GM11168 (cell line): Measurements from ENCODE around the gene PCSK4.

ENCODE experiments used
- in situ Hi-C: fragments of 300-500 bp; cut with MboI; formaldehyde crosslinking; loops from one replicate; pipeline ENCODE4 v1.12.0; 2022; ENCODE audit warnings: low sequenced_read_pairs; ENCODE audit not compliant: unreplicated experiment

Gene PCSK4

DNA sequence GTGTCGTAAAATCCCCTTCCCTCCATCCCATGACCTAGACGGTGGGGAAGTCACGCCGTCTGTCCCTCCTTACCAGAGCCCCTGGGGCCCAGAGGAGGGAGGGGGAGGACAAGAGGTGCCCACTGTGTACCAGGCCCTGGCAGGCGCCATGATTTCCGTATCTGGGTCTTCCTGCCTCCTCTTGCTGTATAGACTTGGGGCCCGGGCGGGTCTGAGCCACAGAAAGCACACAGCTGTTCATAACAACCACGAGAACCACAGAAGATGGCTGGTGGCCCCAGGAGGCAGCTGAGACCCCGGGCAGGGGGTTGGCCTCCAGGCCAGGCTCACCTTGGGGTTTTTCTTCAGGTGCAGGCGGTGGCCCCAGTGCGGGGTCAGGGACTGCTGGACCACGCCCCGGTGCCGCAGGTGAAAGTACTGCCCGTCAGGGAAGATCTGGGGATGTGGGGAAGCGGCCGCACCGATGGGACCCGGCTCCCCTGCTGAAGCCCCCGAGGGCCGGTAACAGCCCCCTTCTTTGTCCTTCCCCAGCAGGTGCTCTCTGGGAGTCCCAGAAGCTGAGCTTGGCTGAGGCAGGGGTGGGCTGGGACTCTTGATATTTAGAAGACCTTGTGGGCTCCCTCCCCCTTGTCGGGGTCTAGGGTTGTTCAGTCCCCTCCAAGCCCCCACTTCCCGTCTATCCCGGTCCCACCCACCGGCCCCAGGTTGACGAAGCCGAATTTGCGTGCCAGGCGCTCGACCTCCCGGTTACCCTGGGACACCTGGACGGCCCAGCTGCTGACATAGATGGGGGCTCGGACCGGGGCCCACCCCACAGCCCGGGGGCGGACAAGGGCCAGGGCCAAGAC, 463 bp downstream of the PCSK4 start:
- in situ Hi-C loops, result no loop called here

DNA sequence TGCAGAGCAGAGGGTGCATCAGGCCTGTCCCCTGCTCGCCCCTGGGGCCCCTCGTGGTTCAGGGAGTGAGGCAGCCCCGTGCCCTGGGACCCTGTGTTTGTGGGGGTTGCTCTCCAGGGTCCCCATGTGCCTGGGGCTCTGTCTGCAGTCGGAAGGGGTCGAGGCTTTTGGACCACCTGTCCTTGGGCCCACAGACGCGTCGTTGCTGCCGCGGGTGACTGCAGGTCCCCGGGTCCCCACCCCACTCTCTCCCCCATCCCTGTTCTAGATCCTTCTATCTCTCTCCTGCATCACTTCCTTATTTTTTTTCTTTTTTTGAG, 1.9 kb downstream of the PCSK4 start:
- in situ Hi-C loops, result no loop called here

DNA sequence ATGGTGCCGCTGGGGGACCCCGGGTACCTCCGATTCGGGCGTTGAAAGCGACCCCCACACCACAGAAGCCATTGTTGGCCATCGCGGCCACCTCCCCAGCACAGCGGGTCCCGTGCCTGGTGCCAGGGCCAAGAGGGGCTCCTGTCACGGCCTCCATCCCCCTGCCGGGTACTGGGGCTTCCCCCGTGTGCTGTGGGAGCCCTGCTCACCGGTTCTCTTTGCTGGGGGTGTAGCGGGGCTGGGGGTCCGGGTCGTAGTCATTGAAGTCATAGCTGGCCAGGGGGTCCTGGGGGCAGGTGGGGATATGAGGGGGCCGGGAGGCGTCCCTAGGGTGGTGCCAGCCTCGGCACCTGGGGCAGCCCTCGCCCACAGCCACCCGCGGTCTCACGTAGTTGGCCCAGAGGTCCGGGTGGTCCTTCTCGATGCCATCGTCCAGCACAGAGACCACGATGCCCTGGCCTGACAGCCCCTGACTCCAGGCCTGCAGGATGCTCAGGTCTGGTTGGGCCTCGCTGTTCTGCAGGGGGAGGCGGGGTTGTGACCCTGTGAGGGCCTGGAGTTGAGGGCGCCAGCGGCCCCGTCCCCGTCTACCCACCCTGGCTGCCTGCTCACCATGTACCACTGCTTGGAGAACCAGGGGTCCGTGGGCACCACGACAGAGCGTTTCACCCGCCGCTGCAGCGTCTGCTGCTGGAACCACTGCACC, 2.4 kb downstream of the PCSK4 start:
- in situ Hi-C loops, result no loop called here

DNA sequence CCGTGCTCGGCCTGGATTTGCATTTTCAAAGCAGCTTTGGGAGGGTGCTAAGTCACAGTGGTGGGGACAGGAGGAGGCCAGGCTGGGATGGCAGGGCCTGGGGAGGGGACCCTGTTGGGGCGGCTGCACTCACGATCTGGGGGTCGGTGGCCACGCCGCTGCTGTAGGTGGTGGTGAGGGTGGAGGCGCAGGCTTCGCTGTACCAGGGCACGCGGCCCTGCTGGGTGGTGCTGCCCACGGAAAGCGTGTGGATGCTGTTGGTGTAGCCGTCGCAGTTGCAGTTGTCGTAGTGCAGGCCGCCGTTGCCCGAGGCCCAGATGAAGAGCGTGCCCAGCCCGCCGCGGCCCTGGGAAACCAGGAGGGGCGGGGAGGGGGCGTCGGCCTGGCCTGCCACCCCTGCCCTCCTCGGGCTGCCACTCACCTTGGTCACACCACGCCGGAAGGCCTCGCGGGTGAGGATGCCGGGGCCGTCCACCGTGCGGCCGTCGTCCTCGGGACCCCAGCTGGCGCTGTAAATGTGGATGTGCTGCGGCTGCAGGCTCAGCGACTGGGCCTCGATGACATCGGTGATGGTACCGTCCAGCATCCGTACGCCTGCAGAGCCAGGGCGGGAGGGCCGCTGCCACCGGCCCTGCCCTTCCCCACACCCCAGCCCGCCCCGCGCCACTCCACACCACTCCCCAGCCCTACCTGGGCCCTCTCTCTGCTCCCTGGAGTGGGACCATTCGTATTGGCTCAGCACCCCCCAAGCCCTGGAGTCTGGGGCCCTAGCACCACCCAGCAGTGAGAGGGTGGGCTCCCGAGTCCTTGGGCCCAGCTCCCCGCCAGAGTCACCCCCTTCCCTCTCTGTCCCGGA, 3.2 kb downstream of the PCSK4 start:
- in situ Hi-C loops, result no loop called here

GRCh38 chr19:1483979-1484428, 6.1 kb downstream of the PCSK4 start:
- in situ Hi-C loops, result no loop called here

DNA sequence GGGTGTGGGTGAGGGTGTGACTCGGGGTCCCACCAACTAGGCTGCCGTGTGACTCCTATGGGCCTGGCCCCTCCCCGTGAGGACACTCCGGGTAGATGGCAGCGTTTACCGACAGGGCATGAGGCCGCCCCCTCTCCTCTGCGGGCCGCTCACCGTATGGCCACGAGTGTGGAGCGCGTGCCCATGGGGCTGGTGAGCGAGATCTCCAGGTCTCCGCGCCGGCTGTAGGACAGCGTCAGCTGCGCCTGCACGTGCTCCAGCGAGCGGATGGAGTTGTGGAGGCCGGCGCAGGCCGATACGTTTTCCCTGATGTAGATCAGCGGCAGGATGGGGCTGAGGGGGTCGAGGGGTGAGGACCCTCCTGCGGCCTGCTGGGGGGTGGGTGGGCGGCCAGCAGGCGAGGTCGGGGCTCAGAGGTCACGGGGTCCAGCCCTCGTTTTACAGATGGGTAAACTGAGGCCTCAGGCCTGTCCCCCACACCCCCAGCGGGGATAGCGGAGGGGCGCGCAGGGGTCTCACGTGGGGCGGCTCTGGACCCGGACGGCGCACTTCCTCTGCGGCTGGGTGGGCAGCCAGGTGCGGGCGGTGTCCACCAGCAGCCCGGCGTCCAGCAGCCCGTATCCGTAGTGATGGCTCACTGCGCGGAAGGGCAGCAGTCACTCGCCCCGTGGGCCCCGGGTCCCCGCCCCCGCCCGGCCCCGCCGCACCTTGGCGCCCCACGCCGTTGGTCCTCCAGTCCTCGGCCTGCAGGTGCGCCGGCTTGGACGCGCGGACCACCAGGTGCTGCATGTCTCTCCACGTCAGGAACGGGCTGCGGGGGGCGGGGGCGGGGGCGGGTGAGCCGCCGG, 6.8 kb downstream of the PCSK4 start:
- in situ Hi-C loops, result no loop called here

DNA sequence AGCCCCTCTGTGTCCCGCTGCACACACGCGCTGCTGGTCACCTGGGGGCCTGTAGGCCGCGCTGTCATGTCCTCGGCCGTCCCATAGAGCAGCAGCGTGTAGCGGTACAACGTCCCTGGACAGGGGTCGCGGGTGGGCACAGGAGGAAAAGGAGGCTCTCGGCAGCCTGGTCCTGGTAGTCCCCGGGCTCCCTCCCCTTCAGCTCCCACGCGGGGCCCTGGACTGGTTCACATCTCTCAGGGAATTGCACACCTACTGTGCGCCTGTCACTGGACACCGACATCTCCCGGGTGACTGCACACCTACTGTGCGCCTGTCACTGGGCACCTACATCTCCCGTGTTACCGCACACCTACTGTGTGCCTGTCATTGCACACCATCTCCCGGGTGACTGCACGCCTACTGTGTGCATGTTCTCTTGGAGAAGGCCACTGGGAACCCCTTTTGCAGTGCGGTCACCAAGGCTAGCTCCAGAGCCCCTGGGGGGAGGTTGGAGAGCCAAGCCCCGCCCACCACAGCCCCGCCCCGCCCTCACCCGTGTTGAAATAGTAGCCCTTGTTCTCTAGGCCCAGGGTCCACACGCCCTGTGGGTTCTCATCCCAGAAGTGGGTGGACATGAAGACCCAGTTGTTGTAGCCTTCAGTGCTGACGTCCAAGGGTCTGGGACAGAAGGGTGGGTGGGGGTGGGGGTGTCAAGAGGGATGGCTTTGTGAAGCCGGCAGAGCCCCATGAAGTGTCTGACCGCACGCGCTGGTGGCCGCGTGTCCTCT, 7.6 kb downstream of the PCSK4 start:
- in situ Hi-C loops, result no loop called here

- in situ Hi-C loops, result no loop called here
Observed at GRCh38 chr19:1481893-1482360, 8.2 kb downstream of the PCSK4 start.

DNA sequence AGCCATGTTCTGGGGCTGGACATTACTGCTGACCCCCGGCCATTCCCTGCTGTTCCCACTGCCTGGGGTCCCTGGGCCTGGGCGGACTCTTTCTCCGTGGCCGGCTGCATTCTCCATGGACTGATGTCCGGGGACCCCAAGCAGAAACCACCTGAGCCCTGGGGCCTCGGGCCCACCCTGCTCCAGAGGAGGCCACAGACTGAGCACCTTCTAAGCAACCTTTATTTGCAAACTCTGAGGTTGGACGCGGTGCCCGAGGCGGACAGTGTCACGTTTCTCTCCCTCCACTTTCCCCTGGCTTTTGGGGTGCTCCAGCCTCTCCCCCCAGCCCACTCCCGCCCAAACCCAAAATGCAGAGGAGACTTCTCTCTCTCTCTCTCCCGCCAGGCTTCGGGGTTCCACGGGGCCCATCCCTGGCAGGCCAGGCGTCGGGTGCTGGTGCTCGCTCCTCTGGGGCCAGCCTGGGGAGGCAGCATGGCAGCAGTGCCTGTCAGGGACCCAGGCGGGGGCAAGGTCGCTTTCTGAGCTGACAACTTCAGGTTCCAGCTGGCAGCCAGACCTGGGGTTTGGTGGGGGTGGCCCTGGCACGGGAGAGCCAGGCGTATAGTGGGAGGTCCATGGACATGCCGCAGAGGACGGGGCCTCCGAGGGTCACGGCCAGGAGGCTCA, 8.8 kb downstream of the PCSK4 start:
- in situ Hi-C loops, result no loop called here

DNA sequence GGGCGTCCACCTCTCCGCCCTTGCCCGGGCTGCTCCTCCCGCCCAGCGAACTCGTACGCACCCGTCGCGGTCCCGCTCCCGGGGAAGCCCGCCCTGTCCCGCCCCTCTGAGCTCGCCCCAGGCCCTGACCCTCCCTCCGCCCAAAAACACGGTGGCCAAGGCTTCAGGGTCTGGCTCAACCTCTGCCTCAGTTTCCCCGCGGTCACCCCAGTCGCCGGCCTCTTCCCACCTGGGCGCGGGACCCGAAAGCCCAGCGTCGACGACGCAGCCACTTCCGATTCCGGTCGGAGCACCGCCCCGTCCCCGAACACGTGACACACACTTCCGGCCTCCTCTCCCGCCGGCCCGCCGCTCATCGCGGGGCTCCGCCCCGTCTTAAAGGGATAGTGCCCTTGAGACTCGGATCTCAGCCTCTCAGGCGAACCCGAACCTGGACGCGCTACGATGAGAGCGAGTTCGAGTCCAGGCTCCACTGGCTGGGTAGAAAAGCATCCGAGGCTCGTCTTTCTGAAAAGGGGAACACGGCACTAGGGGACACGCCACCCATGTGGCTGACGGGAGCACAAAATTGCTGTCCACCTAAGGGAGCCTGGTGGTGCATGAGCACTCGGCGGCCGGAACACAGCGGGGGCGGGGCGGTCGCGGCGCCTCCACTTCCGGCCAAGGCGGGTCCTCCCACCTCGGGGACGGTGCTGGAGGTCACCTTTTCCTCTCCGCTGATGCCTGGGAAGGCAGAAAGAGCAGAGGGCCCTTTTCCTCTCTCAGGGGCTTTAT, 11.0 kb downstream of the PCSK4 start, which contains the start of gene C19orf25:
Gene C19orf25, minus strand, starts transcription at position 282 of the 774 bp plus-strand sequence. CDS start 312 bp downstream, outside the sequence.
- in situ Hi-C loops, result loop anchor here (5.0 kb wide), 1 partner anchor 62 kb away; no protein-coding TSS in a partner anchor

DNA sequence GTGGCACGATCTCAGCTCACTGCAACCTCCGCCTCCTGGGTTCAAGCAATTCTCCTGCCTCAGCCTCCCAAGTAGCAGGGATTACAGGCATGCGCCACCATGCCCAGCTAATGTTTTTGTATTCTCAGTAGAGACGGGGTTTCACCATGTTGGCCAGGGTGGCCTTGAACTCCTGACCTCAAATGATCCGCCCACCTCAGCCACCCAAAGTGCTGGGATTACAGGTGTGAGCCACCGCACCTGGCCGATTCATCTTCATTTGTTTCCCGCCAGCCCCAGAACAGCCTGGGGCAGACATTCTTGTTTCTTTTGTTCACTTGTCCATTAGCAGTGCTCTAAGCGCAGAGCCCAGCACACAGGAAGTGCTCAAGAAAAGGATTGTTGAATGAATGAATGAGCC, 13.1 kb downstream of the PCSK4 start:
- in situ Hi-C loops, result loop anchor here (5.0 kb wide), 1 partner anchor 60 kb away; no protein-coding TSS in a partner anchor

GRCh38 chr19:1475751-1476437, 14.3 kb downstream of the PCSK4 start:
- in situ Hi-C loops, result loop anchor here (5.0 kb wide), 1 partner anchor 59 kb away; no protein-coding TSS in a partner anchor

DNA sequence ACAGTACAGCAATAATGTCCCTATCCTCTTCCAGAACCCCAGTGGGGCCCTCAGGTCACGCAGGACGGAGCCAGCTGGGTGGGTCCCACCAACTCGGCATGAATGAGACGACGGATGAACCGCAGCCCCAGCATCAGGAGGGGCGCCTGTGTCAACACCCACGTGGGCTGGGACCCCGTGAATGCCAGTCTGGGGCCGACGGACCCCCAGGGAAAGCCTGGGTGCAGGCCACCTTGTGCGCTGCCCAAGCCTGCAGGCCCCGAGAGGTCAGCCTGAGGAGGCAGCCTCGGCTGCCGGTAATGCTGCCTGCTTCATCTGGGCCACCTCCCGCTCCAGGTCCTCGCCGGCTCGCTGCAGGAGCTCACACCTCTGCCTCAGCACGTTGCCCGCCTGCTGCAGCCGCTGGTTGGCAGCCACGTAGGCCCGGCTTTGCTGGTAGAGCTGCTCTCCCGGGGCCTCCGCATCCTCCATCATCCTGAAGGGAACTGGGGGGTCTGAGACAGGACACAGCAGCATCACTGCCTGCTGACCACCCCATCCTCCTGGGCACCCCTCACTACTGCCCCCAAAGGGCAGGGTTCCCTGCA, 15.3 kb downstream of the PCSK4 start:
- in situ Hi-C loops, result loop anchor here (5.0 kb wide), 1 partner anchor 58 kb away; no protein-coding TSS in a partner anchor

GRCh38 chr19:1474011-1474764, 16.0 kb downstream of the PCSK4 start:
- in situ Hi-C loops, result no loop called here

GRCh38 chr19:1473085-1473851, 16.9 kb downstream of the PCSK4 start:
- in situ Hi-C loops, result no loop called here
